GM21526 (cell line): Measurements from ENCODE around the gene GSG1L.

ENCODE experiments used
- ATAC-seq: cut with Tn5 transposase; IDR thresholded peaks from one replicate; pipeline ENCODE4 v1.9.1; 2021; ENCODE audit warnings: moderate library complexity; ENCODE audit not compliant: unreplicated experiment, low FRiP score

The GSG1L gene

DNA sequence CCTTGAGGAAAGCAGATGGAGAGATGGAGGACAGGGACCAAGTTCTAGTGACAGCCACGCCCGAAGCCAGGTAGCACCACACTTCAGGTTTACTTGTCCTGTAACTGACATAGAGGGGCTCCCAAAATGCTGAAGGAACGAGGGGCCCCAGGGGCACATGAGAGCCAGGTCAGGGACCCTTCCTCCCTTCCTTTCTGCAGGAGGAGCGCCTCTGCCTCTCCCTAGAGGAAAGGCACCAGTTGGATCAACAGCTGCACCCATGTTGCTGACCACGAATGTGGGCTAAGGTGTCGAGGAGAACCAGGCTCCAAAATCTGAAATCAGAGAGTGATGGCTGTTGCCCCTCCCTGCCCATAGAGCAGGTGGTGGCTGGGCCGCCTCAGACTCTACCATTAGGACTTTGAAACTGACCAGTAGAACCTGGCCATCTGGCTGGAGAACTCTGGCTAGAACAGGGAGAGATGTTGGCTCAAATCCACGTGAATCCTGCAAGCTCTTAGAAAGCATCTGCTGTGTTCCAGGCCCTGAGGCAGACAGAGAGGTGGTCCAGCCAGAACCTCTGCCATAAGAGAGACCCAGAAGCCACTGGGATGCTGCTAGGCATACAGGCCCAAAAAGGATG lies 294.8 kb downstream of the GSG1L start:
- no peak for ATAC-seq

DNA sequence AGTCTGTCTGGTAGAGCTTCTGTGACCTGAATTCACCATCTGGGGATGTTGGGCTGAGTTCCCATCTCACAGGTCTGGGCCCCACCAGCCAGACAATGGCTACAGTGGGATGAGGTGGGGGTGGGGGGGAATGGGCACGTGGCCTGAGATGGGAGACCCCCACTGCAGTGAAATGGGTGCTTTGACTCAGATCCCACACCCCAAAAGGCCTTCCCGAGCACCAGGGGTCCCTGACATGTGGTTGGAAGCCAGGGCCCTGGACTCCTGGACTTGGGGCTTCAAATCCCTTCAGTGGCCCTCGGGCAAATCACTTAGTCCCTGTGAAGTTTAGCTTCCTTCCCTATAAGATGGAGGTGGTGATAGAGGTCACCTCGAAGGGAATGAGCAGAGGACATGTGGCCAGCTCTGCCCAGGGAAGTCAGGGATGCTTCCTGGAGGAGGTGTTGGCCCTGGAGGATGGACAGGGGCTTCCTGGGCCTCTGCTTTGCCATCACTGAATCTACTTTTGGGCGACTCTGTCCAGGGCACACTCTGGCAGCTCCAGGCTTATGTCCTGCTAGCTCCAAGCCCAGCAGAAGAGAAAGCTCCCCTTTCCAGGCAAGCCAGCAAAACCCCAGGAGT lies 295.4 kb downstream of the GSG1L start:
- no peak for ATAC-seq

DNA sequence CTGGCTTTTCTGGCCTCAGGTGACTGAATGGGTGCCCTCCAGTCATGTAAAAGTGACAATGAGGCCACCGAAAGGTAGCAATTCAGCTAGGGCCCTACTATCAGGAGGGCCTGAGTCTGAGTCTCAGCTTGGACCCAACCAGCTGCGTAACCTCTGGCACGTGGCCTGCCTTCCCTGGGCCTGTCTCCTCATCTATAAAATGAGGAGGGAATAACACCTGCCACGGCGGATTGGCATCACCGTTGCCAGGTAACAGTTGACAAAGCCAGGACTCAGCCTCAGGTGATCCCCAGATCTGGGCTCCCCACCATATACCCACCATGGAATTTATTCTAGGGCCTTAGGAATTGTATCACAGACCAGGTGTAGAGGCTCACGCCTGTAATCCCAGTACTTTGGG lies 296.4 kb downstream of the GSG1L start:
- ATAC-seq = no peak

DNA sequence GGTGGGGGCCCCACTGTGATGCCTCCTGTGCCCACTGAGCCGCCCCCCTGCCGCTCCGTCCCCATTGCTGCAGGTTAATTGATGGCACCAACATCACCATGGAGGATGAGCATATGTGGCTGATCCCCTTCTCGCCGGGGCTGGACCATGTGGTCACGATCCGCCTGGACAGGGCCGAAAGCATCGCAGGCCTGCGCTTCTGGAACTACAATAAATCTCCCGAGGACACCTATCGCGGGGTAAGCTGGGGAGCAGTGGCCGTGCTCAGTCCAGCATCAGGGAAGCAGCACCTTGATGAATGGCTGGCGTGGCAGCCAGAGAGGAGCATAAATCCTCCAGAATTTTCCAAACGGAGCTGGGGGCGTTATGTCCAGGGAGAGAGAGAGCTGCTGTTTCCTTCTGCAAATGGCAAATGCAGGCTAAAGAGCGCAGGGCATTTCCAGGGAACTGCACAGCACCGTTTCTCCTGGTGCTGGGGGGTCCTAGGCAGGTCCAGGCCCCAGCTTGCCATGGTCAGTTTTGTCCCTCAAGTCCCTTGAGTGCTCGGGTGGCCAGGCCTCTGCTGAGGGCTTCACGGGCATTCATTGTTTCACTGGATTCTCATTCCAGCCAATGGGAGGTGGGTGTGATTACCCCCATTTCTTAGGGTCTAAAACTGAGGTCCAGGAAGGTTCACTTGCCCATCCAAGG lies 297.1 kb downstream of the GSG1L start:
- no peak for ATAC-seq

DNA sequence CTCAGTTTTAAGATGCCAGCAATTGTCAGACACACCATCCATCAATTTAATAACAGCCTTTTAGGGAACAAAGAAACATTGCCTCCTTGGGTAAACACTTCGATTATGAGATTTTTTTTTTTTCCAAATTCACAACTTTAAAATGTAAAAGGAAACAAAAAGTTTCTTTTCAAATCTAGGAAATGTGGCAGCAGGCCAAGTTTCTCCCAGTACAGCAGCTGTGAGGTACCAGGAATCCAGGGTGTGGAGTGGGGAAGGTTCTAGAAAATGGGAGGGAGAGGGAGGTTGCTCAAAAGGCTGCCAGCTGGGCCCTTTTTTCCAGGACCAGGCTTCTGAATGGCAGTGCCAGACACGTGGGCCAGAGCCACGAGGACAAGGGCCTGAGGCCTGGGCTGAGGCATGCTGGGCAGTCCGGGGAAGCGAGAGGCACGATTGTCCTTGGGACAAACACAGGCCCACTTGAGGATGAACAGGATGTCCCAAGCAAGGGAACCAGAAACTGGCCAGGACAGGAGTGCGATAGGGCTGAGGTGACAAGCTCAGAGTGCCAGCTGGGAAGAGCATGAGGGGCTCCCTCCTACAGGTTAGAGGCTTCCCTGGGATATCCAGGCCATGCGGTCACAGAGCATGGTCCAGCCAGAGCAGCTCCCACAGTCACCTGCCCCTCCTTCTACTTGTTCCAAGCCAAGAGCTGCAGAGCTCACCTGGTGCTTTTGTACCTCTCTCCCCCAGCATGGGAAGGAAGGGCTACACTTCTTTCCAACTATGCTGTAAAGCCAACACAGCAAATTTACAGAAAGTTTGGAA lies 298.4 kb downstream of the GSG1L start:
- ATAC-seq = no peak

DNA sequence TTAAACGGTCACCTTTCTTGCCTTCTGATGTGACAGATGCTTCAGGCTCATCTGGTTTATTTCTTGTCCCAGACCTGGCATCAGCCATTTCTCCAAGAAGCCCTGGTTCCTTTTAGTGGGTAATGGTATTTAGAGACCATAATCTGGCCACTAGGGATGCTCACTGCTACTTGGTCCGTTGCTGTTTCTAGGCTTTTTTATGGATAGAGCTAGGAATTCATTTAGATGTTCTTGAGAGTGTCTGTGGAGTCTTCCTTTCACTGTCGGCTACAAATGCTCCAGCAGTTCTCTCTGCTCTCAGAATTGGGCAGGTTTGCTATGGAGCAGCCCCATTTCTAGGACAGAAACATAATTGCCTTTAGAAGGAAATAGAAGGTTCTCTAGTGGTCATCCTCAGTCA lies 299.1 kb downstream of the GSG1L start:
- no peak for ATAC-seq

DNA sequence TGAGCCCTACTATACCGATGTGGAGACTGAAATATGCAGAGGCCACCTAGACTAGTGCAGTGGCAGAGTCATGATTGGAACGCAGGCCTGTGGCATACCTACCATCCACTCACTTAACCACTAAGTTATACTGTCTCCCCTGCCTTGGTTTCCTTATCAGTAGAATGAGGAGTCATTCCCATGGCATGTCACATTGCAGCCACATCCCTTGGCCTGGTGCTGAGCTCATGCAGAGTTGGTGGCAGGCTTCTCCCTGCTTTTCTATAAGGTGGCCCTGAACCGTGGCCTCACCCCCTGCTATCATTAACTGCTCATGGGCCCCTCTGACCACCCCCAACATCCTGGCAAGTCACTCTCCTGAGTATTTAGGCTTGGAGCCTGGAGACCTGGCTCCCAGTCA lies 301.1 kb downstream of the GSG1L start:
- ATAC-seq = no peak

DNA sequence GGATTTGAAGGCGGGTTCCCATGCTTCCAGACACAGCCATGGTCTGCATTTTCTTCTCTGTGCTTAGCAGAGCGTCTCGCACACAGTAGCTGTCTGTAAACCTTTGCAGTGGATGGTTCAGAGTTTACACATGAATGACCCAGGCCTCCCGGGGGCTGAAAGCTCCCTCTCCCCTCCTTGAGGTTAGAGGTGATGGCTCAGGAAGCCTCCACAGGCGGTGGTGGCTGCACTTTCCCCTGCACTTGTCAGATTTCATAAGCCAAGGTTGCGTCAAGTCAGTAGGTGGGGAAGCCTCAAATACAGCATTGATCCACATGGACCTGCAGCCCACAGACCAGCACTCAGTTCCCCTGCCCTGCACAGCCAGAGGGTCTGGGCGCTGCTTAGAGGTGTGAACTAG lies 301.7 kb downstream of the GSG1L start:
- no peak for ATAC-seq

DNA sequence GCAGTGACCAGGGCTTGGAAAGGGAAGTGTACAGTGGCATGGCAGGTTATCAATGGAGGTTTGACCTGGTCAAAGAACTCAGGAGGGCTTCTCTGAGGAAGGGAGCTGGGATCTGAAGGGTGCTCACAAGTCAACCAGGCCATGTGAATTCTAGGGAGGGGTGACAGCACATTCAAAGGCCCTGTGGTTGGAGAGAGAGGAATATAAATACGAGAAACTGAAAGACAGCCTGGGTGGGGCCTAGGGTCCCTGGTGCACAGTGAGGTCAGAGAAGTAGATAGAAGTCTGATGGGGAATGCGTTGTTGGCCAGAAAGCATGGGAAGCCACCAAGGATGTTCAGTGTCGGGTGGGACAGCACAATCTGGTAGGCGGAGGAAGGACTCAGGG lies 302.7 kb downstream of the GSG1L start:
- no peak for ATAC-seq

DNA sequence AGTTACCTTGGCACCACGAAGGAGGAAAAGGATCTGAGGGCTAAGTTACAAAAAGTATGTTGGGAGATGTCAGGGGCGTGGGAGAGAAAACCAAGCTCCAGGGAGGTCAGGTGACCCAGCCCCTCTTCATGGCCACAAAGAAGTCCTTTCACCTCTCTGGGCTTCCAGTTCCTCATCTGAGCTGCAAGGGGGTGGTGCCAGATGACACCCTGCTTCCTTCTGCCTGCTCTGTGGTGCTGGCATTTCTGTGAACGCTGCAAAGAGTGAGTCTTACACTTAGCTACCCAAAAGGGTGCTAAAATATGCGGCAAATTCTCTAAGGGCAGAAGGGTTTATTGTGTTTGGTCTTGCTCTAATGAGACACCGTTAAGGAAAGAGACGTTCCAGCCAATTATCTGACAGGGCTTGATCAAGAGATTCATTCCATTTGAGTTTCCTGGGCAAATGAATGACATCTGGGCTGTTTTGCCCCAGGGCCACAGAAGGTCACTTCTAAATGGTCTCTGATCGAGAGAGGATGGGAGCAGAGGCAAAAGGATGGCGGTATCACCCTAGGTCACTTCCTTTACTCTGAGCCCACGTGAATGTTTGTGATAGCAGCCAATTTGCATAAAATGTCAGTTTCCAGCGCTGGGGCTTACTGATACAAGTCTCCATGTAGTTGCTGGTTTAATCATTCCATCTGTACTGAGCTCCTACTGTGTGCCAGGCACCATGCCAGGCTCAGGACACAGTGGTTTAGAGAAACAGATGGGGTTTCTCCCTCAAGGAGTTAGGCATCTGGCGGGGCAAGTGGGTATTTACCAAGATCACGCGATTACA lies 303.3 kb downstream of the GSG1L start:
- ATAC-seq = no peak

DNA sequence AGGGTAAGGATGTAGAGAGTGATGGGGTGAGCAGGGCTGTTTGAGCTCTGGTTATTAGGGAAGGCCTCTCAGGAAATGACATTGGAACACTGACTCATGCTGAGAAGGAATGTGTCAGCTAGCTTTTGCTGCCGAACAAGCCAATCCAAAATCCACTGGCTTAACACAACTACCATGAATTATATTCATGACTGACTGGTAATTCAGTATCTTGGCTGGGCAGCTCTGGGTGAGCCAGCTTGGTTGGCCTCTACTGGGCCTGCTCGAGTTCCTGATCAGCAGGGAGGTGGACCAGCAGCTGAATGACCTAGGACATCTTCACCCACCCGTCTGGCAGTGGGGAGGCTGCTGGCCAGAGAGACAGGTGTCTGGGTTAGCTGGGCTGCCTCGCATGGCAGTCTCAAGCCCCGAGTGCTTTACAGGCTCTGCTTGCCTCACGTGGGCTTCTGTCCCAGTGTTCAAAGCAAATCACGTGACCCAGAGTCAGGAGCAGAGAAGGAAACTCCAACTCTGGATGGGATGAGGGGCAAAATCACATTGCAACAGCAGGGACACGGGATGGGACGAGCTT lies 304.1 kb downstream of the GSG1L start:
- no peak for ATAC-seq

DNA sequence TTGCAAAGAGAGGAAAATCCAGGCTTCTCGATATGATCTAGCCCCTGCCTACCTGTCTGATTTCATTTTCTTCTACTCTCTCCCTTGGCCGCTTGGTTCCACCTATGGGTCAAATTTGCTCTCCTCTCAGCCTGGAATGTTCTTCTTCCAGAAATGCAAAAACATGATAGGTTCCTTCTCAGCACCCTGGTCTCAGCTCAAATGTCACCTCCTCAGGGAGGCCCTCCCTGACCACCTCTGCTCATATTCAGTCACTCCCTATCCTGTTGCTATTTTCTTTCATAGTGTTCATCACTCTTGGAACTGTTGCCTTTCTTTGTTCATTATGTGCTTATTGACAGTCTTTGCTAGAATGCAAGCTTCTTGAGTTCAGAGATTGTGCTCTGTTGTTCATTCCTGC lies 305.0 kb downstream of the GSG1L start:
- no peak for ATAC-seq

DNA sequence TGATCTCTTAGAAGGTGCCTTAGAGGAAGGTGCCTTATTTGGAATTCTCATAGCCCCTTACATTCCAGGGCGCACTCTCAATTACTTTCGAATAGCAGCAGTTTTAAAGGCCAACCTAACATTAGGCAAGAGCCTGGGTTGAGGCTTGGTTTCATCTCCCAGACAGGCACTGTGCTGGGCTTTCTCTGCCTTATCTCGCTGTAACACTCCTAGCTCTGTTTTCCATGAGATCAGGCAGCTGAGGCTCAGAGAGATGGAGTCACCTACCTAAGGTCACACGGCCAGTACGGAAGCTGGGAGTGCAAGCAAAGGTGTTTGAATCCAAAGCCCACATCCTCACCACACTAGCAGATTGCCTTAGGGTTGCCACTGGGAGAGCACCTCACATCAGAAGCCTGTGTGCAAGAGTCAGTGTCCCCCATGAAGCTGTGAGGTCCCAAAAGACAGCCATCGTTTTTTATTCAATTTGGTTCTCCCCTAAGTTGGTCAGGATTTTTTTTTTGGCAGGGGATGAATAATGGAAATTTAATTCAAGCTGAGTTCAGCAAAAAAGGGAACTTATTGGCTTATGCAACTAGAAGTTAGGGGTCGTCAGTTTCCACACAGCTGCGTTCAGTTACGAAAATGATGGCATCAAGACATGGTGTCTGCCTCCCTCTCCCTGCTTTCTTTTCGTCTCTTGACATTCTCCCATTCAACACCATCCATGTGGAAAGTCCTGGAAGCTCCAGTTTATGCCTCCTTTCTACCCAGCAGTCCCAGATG lies 307.1 kb downstream of the GSG1L start:
- no peak for ATAC-seq

DNA sequence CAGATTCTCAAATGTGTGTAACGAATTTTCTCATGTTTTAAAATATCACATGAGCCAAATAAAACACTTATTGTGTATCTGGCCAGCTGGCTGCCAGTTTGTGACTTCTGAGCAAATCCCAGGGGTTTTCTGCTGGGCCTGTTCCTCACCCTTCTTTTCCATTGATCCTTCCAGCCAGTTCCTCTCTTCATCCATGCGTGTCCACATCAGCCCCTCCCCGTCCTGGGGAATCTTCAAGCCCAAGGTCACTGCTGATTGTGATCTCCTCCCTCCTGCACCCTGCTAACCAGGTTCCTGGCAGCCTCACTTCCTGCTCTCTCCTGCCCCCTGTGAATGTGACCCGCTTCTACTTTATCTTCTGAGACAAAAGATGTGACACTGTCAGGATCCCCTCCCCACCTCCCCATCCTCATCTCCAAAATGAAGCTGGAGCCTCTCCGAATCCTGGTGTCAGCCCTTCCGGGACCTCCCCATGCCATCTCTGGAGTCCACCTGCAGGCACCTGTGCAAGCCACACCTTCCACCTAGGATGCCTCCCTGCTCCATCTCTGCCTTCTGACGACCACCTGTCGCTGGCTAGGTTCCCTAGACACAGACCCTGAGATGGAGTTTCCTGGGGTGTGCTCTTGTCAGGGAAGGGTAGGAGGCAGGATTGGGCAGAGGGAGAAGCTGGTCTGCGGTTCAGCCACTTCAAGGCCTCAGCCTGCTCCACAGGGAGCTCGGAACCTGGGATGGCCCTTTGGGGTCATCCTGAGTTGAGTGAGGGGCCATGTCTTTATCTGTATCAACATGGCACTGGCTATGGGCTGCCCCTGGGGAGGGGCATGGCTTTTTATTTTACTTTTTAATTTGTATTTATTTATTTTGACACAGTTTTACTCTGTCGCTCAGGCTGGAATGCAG lies 308.5 kb downstream of the GSG1L start:
- ATAC-seq = no peak

DNA sequence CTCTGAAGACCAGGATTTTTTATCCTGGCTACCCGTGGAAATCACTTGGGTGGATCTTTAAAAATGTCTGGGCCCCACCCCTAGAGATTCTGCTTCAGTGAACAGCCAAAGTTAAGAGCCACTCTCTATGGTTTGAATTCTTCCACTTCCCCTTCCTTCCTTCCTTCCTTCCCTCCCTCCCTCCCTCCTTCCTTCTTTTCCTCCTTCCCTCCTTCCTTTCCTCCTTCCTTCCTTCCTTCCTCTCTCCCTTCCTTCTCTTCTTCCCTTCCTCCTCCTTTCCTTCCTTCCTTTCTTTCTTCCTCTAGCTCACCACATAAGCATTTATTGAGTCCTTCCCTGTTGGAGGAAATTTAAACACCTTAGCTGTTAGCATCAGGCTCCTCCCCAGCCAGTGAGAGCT lies 310.0 kb downstream of the GSG1L start:
- ATAC-seq = no peak

DNA sequence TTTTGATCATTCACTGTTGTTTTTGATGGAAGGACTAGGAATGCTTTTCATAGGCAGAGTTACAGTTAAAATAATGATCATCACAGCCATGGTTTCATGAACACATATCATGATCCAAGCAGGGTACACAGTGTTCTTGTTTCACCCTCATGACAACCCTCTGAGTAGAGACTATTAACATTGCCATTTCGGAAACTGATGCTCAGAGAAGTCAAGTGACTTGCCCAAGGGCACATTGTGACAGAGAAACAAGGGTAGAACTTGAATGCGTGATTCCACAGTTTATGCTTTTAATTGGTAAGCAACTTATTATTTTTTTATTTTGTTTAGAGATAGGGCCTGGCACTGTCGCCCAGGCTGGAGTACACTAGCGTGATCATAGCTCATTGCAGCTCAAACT lies 311.3 kb downstream of the GSG1L start:
- ATAC-seq = no peak

DNA sequence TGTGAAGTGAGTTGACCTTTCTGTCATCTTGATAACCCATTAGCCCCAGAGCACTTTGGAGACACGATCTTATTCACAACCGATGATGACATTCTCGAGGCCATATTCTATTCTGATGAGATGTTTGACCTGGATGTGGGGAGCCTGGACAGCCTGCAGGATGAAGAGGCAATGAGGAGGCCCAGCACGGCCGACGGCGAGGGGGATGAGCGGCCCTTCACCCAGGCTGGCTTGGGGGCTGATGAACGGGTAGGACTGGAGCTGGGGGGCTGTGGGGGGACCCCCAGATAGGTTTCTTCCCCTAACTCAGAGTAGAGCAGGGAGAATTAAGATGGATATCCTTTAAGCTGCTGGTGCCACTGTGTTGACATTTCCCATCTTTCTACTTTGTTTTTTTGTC lies 311.8 kb downstream of the GSG1L start:
- no peak for ATAC-seq

DNA sequence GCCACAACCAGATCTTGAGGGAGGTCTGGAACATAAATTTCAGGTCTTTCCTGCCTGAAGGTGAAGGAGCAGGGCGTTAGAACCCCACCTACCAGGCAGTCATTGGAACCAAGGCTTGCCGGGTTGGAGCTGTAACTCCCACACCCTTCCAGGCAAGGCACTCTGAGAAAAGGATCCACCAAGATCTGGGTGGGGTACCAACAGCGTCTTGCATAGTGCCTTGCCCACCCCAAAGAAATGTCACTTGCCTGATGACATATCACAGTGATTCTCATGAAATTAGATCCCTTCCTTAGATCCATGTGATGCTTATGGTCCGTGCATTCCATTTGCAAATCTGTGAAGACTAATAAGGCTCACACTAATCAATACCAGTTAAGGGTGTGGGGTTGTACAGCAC lies 312.3 kb downstream of the GSG1L start:
- no peak for ATAC-seq

DNA sequence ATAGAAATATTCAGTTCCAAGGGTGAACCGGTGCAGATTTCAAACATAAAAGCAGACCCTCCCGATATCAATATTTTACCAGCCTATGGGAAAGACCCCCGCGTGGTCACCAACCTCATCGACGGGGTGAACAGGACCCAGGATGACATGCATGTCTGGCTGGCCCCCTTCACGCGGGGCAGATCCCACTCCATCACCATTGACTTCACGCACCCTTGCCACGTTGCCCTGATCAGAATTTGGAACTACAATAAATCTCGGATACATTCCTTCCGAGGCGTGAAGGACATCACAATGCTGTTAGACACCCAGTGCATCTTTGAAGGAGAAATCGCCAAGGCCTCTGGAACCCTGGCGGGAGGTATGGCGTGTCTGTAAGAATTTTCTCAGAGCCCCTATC lies 313.6 kb downstream of the GSG1L start:
- ATAC-seq = no peak
